HepG2 (cell line): ENCODE data around the gene TOR4A. TPM values are rescaled to one million over a fixed set of nuclear protein-coding genes. Genes with fewer than 3 reads are reported as not detected.
A peak's percentile ranks its signal among the peaks of the same experiment; 100 is the strongest.

Experiments
- ASH2L ChIP-seq: fragments of 300-600, 200-600 bp; sonication (generic); IDR thresholded peaks from 2 replicates; pipeline ENCODE4 v1.7.0; 2017; ENCODE audit warnings: low read depth, mild to moderate bottlenecking, moderate library complexity, mixed read lengths, low read length; ENCODE audit not compliant: insufficient read length
- CEBPB ChIP-seq: IDR thresholded peaks from 2 replicates; pipeline ENCODE4 v1.6.1; 2011; ENCODE audit warnings: low read depth, low read length, improper control_type of control experiment, borderline replicate concordance
- HNRNPUL1 ChIP-seq: fragments of 200-400 bp; formaldehyde crosslinking; IDR thresholded peaks from 2 replicates; pipeline ENCODE4 v1.6.1; 2017; ENCODE audit warnings: low read depth, mild to moderate bottlenecking, low read length, moderate library complexity
- NFATC3 ChIP-seq: sonication (generic); formaldehyde crosslinking; IDR thresholded peaks from 2 replicates; pipeline ENCODE4 v1.5.1; 2020; ENCODE audit warnings: mild to moderate bottlenecking, missing genetic modification reagents
- NONO ChIP-seq, 2 experiments: fragments of 450-650 bp in 1 of 2; sonication (generic) in 1 of 2; formaldehyde crosslinking in 1 of 2; IDR thresholded peaks in 1 of 2; conservative IDR thresholded peaks in 1 of 2; 2 replicates each; pipeline versions ENCODE4 v1.6.1 to v1.8.0; 2017 to 2022; ENCODE audit warnings: mild to moderate bottlenecking in 1 of 2, missing genetic modification reagents in 1 of 2, moderate library complexity in 1 of 2
- NR1H2 ChIP-seq: sonication (generic); formaldehyde crosslinking; IDR thresholded peaks from 2 replicates; pipeline ENCODE4 v1.8.1; 2022; ENCODE audit warnings: low read depth, missing genetic modification reagents, borderline replicate concordance
- NR3C1 ChIP-seq: sonication (generic); formaldehyde crosslinking; IDR thresholded peaks from 2 replicates; pipeline ENCODE4 v1.4.0; 2020; ENCODE audit warnings: missing genetic modification reagents
- POLR2AphosphoS5 ChIP-seq: IDR thresholded peaks from 2 replicates; pipeline ENCODE4 v1.6.1; 2012; ENCODE audit warnings: low read depth, low read length
- SIN3B ChIP-seq: fragments of 150-350 bp; IDR thresholded peaks from 2 replicates; pipeline ENCODE4 v1.6.1; 2014; ENCODE audit warnings: low read length
- SP4 ChIP-seq: sonication (generic); formaldehyde crosslinking; IDR thresholded peaks from 2 replicates; pipeline ENCODE4 v1.8.1; 2023; ENCODE audit warnings: mild to moderate bottlenecking, missing genetic modification reagents
- SPEN ChIP-seq: sonication (generic); formaldehyde crosslinking; IDR thresholded peaks from 2 replicates; pipeline ENCODE4 v1.5.1; 2020; ENCODE audit warnings: low read depth, mild to moderate bottlenecking, missing genetic modification reagents
- ZBTB20 ChIP-seq: sonication (generic); formaldehyde crosslinking; IDR thresholded peaks from 2 replicates; pipeline ENCODE4 v1.8.1; 2023; ENCODE audit warnings: missing genetic modification reagents, low read depth, mild to moderate bottlenecking, borderline replicate concordance
- ZBTB7B ChIP-seq: sonication (generic); formaldehyde crosslinking; IDR thresholded peaks from 2 replicates; pipeline ENCODE4 v1.4.0; 2020; ENCODE audit warnings: missing genetic modification reagents
- ZNF256 ChIP-seq: sonication (generic); formaldehyde crosslinking; conservative IDR thresholded peaks from 2 replicates; pipeline ENCODE4 v1.4.0; 2020; ENCODE audit warnings: missing genetic modification reagents
- ZNF496 ChIP-seq: sonication (generic); formaldehyde crosslinking; IDR thresholded peaks from 2 replicates; pipeline ENCODE4 v1.8.1; 2023; ENCODE audit warnings: mild to moderate bottlenecking, moderate library complexity, missing genetic modification reagents; ENCODE audit not compliant: insufficient replicate concordance
- ZNF567 ChIP-seq: sonication (generic); formaldehyde crosslinking; IDR thresholded peaks from 2 replicates; pipeline ENCODE4 v1.8.1; 2023; ENCODE audit warnings: mild to moderate bottlenecking, missing genetic modification reagents, borderline replicate concordance
- ZNF614 ChIP-seq: IDR thresholded peaks from 2 replicates; pipeline ENCODE4 v1.6.1; 2018; ENCODE audit warnings: missing biosample characterization, missing genetic modification reagents, inconsistent platforms, borderline replicate concordance
- polyA plus RNA-seq, 8 experiments: library from polyadenylated mRNA; depleted of rRNA in 3 of 8; stranded (reverse) in 7 of 8; unstranded in 1 of 8; fragments of >200 nt; fragmentation: Illumina TruSeq in 4 of 8; extraction: Trizol in 4 of 8; gene quantifications; 2 replicates each; pipeline versions ENCODE4 v1.2.1 to v1.2.3, GENCODE V29; 2011 to 2016; ENCODE audit warnings: low read depth in 4 of 8, missing spikeins in 1 of 8, mixed read lengths in 1 of 8; ENCODE audit not compliant: insufficient read depth in 1 of 8
- total RNA-seq, 5 experiments: library from RNA; depleted of rRNA; stranded (reverse); fragments of >200 nt; fragmentation: Illumina TruSeq; extraction: Trizol; gene quantifications; 2 replicates each; pipeline ENCODE4 v1.2.3, GENCODE V29; 2016; ENCODE audit warnings: low read depth in 1 of 5
- TF ChIP-seq, protein P1 (sequence below): sonication (generic); formaldehyde crosslinking; IDR thresholded peaks from 2 replicates; pipeline ENCODE4 v1.5.1; 2020; ENCODE audit warnings: mild to moderate bottlenecking, missing genetic modification reagents
- TF ChIP-seq, protein P2 (sequence below): sonication (generic); formaldehyde crosslinking; IDR thresholded peaks from 2 replicates; pipeline ENCODE4 v1.5.0; 2020; ENCODE audit warnings: mild to moderate bottlenecking, missing genetic modification reagents
- TF ChIP-seq, protein P3 (sequence below): sonication (generic); formaldehyde crosslinking; IDR thresholded peaks from 2 replicates; pipeline ENCODE4 v1.4.0; 2020; ENCODE audit warnings: missing genetic modification reagents

Gene TOR4A
- total and polyA plus RNA-seq, 2 of the 13 experiments (the other 11 are each of a cell fraction or from before 2014, with no cell fraction given) = 11.1 to 14.2 TPM

DNA sequence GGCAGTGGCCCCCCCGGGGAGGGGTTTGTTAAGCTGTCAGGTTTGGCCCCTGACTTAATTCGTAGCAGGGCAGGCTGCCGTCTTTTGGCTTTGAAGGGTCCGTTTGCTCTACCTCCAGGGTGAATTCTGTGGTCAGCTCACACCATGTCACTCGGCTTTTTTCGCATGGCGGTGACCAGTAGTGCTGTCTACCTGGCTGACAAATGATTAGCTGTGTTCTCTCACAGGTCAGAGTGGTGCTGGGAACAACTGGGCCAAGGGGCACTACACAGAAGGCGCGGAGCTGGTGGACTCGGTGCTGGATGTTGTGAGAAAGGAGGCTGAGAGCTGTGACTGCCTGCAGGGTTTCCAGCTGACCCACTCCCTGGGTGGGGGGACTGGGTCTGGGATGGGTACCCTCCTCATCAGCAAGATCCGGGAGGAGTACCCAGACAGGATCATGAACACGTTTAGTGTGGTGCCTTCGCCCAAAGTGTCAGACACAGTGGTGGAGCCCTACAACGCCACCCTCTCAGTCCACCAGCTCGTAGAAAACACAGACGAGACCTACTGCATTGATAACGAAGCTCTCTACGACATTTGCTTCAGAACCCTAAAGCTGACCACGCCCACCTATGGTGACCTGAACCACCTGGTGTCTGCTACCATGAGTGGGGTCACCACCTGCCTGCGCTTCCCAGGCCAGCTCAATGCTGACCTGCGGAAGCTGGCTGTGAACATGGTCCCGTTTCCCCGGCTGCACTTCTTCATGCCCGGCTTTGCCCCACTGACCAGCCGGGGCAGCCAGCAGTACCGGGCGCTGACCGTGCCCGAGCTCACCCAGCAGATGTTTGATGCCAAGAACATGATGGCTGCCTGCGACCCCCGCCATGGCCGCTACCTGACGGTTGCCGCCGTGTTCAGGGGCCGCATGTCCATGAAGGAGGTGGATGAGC lies 35.0 kb upstream of the TOR4A start (continued):
- no peak for TF ChIP-seq SIN3B
- 0 out of 2 replicates have a peak, but pooled peaks have one; percentile 38 for TF ChIP-seq SP4
- 0 out of 2 replicates have a peak, but pooled peaks have one; percentile 54 for TF ChIP-seq ZBTB20
- TF ChIP-seq NR1H2 (CRISPR knock-in tag) = 0 out of 2 replicates have a peak, but pooled peaks have one; percentile 15
- TF ChIP-seq ZNF256 (CRISPR knock-in tag) = no peak
- no peak for TF ChIP-seq NFATC3 (CRISPR knock-in tag)
- no peak for TF ChIP-seq ZNF567 (CRISPR knock-in tag)
- TF ChIP-seq ASH2L = peak; percentile 9
- TF ChIP-seq, protein P1, sequence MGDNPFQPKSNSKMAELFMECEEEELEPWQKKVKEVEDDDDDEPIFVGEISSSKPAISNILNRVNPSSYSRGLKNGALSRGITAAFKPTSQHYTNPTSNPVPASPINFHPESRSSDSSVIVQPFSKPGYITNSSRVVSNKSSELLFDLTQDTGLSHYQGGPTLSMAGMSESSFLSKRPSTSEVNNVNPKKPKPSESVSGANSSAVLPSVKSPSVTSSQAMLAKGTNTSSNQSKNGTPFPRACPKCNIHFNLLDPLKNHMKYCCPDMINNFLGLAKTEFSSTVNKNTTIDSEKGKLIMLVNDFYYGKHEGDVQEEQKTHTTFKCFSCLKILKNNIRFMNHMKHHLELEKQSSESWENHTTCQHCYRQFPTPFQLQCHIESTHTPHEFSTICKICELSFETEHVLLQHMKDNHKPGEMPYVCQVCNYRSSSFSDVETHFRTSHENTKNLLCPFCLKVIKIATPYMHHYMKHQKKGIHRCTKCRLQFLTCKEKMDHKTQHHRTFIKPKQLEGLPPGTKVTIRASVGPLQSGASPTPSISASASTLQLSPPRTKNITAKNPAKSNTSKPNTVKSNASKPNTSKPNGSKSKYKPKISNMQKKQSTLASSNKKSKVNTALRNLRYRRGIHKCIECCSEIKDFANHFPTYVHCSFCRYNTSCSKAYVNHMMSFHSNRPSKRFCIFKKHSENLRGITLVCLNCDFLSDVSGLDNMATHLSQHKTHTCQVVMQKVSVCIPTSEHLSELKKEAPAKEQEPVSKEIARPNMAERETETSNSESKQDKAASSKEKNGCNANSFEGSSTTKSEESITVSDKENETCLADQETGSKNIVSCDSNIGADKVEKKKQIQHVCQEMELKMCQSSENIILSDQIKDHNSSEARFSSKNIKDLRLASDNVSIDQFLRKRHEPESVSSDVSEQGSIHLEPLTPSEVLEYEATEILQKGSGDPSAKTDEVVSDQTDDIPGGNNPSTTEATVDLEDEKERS (CRISPR knock-in tag) = 0 out of 2 replicates have a peak, but pooled peaks have one; percentile 37
- no peak; the same call in 1 of the 2 replicates for TF ChIP-seq ZBTB7B (CRISPR knock-in tag)
- TF ChIP-seq POLR2AphosphoS5 = no peak
- TF ChIP-seq, protein P2, sequence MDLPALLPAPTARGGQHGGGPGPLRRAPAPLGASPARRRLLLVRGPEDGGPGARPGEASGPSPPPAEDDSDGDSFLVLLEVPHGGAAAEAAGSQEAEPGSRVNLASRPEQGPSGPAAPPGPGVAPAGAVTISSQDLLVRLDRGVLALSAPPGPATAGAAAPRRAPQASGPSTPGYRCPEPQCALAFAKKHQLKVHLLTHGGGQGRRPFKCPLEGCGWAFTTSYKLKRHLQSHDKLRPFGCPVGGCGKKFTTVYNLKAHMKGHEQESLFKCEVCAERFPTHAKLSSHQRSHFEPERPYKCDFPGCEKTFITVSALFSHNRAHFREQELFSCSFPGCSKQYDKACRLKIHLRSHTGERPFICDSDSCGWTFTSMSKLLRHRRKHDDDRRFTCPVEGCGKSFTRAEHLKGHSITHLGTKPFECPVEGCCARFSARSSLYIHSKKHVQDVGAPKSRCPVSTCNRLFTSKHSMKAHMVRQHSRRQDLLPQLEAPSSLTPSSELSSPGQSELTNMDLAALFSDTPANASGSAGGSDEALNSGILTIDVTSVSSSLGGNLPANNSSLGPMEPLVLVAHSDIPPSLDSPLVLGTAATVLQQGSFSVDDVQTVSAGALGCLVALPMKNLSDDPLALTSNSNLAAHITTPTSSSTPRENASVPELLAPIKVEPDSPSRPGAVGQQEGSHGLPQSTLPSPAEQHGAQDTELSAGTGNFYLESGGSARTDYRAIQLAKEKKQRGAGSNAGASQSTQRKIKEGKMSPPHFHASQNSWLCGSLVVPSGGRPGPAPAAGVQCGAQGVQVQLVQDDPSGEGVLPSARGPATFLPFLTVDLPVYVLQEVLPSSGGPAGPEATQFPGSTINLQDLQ (CRISPR knock-in tag) = no peak
- no peak for TF ChIP-seq CEBPB
- TF ChIP-seq NONO (IDR thresholded peaks at IDR 0.05) = no peak
- TF ChIP-seq NONO (CRISPR knock-in tag; conservative IDR thresholded peaks at IDR 0.05) = 0 out of 2 replicates have a peak, but pooled peaks have one; percentile 32
- no peak for TF ChIP-seq HNRNPUL1
- TF ChIP-seq NR3C1 (CRISPR knock-in tag) = no peak
- no peak for TF ChIP-seq ZNF496 (CRISPR knock-in tag)
- no peak for TF ChIP-seq SPEN (CRISPR knock-in tag)
- TF ChIP-seq, protein P3, sequence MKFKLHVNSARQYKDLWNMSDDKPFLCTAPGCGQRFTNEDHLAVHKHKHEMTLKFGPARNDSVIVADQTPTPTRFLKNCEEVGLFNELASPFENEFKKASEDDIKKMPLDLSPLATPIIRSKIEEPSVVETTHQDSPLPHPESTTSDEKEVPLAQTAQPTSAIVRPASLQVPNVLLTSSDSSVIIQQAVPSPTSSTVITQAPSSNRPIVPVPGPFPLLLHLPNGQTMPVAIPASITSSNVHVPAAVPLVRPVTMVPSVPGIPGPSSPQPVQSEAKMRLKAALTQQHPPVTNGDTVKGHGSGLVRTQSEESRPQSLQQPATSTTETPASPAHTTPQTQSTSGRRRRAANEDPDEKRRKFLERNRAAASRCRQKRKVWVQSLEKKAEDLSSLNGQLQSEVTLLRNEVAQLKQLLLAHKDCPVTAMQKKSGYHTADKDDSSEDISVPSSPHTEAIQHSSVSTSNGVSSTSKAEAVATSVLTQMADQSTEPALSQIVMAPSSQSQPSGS = no peak
- no peak for TF ChIP-seq ZNF614
